Adrenal gland (tissue), 5 donors: ENCODE data around the gene KCNT2.

ENCODE experiments used
- POLR2A ChIP-seq, 2 donors: fragments of 450-650 bp; IDR thresholded peaks; one replicate each; pipeline ENCODE4 v1.6.1; 2017; ENCODE audit warnings: antibody characterized with exemption in 2 of 2, mild to moderate bottlenecking in 2 of 2, moderate library complexity in 1 of 2
- TF ChIP-seq, protein P1 (sequence below), 6 experiments: fragments of 450-650 bp in 4 of 6; fragments of 200-600 bp in 2 of 6; sonication (generic) in 1 of 6; IDR thresholded peaks; 1 replicate in 5 of 6; 2 replicates in 1 of 6; pipeline versions ENCODE4 v1.5.1 to v1.8.0; 2016 to 2021; ENCODE audit warnings: antibody characterized with exemption in 6 of 6, mild to moderate bottlenecking in 2 of 6, moderate library complexity in 1 of 6
- donor health status: DM: no; HTN: no; CAD: no.

DNA sequence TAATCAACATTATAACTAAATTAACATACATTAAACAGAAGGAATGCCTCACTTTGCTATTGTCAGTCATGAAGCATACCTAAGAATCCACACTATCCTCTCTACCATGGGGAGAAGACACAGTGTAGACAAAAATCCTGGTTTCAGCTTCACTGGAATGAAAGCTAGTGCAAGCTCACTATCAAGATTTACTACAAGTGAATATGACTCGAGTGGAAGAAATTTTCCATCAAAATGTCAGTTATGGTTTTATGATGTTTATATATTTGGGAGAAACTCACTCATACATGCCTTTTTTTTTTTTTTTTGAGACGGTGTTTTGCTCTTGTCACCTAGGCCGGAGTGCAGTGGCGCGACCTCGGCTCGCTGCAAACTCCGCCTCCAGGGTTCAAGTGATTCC, 424.3 kb downstream of the KCNT2 start:
- no peak for TF ChIP-seq POLR2A (IDR thresholded peaks at IDR 0.05)
- TF ChIP-seq, protein P1, sequence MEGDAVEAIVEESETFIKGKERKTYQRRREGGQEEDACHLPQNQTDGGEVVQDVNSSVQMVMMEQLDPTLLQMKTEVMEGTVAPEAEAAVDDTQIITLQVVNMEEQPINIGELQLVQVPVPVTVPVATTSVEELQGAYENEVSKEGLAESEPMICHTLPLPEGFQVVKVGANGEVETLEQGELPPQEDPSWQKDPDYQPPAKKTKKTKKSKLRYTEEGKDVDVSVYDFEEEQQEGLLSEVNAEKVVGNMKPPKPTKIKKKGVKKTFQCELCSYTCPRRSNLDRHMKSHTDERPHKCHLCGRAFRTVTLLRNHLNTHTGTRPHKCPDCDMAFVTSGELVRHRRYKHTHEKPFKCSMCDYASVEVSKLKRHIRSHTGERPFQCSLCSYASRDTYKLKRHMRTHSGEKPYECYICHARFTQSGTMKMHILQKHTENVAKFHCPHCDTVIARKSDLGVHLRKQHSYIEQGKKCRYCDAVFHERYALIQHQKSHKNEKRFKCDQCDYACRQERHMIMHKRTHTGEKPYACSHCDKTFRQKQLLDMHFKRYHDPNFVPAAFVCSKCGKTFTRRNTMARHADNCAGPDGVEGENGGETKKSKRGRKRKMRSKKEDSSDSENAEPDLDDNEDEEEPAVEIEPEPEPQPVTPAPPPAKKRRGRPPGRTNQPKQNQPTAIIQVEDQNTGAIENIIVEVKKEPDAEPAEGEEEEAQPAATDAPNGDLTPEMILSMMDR (IDR thresholded peaks at IDR 0.05): no peak
